ENCODE data around the gene GRIP2. TPM values are rescaled to one million over a fixed set of nuclear protein-coding genes. Genes with fewer than 3 reads are reported as not detected.

GRIP2 gene
- total RNA-seq, 1 experiment from 2014 or later: 0.43 TPM

DNA sequence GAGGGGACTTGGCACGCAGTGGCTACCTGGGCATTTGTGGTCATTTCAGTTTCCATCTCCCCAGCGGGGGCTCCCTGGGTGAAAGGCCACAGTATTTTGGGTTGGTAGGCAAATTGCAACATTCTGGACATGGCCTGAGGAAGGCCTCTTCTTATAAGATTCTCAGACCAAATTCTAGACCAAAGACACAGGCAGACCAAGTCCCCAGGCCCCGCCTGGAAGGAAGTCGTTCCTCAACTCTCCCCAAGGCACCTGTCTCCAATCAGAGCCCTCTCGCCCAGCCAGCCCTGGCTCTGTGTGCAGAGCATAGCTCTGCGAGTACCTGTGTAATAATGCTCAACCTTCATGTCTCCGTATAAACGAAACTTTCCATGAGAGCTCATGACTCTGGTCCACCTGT lies 53.1 kb downstream of the GRIP2 start:
- no peak overlapping the region for H3K27ac ChIP-seq (ENCODE audit: low read depth, low read length, poor library complexity, severe bottlenecking)
- POLR2A ChIA-PET (ENCODE audit: low non-redundant PET): no interaction called here
- peaks cover 15% of the 10 kb centered on the region for H3K36me3 ChIP-seq (ENCODE audit: insufficient read depth, low read length, poor library complexity, severe bottlenecking)
- H3K4me1 ChIP-seq (ENCODE audit: insufficient read depth, low read length, poor library complexity, severe bottlenecking): no peaks in the 10 kb centered on the region
- no peak for TF ChIP-seq EZH2 (IDR thresholded peaks at IDR 0.05; ENCODE audit: borderline replicate concordance, low read depth, low read length, poor library complexity, severe bottlenecking)
- TF ChIP-seq, protein P1, sequence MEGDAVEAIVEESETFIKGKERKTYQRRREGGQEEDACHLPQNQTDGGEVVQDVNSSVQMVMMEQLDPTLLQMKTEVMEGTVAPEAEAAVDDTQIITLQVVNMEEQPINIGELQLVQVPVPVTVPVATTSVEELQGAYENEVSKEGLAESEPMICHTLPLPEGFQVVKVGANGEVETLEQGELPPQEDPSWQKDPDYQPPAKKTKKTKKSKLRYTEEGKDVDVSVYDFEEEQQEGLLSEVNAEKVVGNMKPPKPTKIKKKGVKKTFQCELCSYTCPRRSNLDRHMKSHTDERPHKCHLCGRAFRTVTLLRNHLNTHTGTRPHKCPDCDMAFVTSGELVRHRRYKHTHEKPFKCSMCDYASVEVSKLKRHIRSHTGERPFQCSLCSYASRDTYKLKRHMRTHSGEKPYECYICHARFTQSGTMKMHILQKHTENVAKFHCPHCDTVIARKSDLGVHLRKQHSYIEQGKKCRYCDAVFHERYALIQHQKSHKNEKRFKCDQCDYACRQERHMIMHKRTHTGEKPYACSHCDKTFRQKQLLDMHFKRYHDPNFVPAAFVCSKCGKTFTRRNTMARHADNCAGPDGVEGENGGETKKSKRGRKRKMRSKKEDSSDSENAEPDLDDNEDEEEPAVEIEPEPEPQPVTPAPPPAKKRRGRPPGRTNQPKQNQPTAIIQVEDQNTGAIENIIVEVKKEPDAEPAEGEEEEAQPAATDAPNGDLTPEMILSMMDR (conservative IDR thresholded peaks at IDR 0.05; ENCODE audit: low read depth, low read length): no peak
- no peak for DNase-seq (ENCODE audit: low spot score)
- no peaks in the 10 kb centered on the region for H3K27me3 ChIP-seq (replicated peaks; ENCODE audit: insufficient read depth, low read depth, low read length, poor library complexity)
- no peak overlapping the region for H3K4me3 ChIP-seq (ENCODE audit: low read depth, low read length, poor library complexity, severe bottlenecking)
- no TSS peak for BruUV-seq (replicated peaks)
- intact Hi-C loops (cut with micrococcal nuclease; ENCODE audit: unreplicated experiment): no loop called here
- CTCF ChIA-PET: no interaction called here
- no peaks in the 10 kb centered on the region for H3K9me3 ChIP-seq (ENCODE audit: low read depth, low read length, poor library complexity, severe bottlenecking)

DNA sequence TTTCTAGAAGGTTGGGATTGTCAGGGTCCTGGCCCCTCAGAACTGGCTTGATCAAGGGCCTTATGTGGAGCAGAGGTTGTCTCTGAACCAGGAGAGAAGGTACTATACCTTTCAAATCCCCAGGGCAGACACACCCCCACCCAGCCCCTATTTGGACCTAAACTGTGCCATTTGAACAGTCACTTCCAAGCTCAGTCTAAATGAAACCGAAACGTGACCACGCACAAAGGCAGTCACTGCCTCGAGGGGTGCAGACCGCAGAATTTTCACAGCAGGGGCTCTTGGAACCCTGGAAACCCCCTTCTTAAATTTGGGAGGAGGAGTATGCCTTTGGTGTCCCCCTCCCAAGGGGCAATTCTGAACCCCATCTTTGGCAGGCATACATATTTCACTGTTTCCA lies 53.7 kb downstream of the GRIP2 start:
- H3K36me3 ChIP-seq (ENCODE audit: insufficient read depth, low read length, poor library complexity, severe bottlenecking): peaks cover 15% of the 10 kb centered on the region
- no peaks in the 10 kb centered on the region for H3K27me3 ChIP-seq (replicated peaks; ENCODE audit: insufficient read depth, low read depth, low read length, poor library complexity)
- BruUV-seq (replicated peaks): no TSS peak
- DNase-seq (ENCODE audit: low spot score): no peak
- no peak overlapping the region for H3K4me3 ChIP-seq (ENCODE audit: low read depth, low read length, poor library complexity, severe bottlenecking)
- CTCF ChIA-PET: no interaction called here
- no peak for TF ChIP-seq EZH2 (IDR thresholded peaks at IDR 0.05; ENCODE audit: borderline replicate concordance, low read depth, low read length, poor library complexity, severe bottlenecking)
- TF ChIP-seq, protein P1 (conservative IDR thresholded peaks at IDR 0.05; ENCODE audit: low read depth, low read length): no peak
- POLR2A ChIA-PET (ENCODE audit: low non-redundant PET): no interaction called here
- intact Hi-C loops (cut with micrococcal nuclease; ENCODE audit: unreplicated experiment): no loop called here
- no peaks in the 10 kb centered on the region for H3K4me1 ChIP-seq (ENCODE audit: insufficient read depth, low read length, poor library complexity, severe bottlenecking)
- H3K9me3 ChIP-seq (ENCODE audit: low read depth, low read length, poor library complexity, severe bottlenecking): no peaks in the 10 kb centered on the region
- H3K27ac ChIP-seq (ENCODE audit: low read depth, low read length, poor library complexity, severe bottlenecking): no peak overlapping the region

DNA sequence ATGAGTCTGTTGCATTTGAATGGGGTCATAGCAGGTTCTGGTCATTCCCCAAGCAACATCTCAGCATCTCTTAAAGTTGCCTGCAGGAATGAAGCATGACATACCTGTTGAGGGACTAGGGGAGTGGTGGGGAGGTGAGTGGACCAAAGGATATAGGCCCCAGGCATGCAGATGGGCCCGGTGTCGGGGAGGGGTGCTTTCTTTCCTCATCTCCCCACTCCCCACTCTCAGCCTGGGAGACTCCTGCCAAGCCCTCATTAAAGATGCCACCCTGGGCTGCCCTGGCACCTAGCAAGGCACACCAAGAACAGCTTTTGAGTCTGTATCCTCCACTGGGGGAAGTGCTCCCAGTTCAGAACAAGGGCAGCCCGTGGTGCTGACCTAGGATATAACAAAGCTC lies 54.2 kb downstream of the GRIP2 start:
- CTCF ChIA-PET: no interaction called here
- no peak overlapping the region for H3K27ac ChIP-seq (ENCODE audit: low read depth, low read length, poor library complexity, severe bottlenecking)
- intact Hi-C loops (cut with micrococcal nuclease; ENCODE audit: unreplicated experiment): no loop called here
- no peaks in the 10 kb centered on the region for H3K27me3 ChIP-seq (replicated peaks; ENCODE audit: insufficient read depth, low read depth, low read length, poor library complexity)
- POLR2A ChIA-PET (ENCODE audit: low non-redundant PET): no interaction called here
- no peaks in the 10 kb centered on the region for H3K9me3 ChIP-seq (ENCODE audit: low read depth, low read length, poor library complexity, severe bottlenecking)
- no peaks in the 10 kb centered on the region for H3K4me1 ChIP-seq (ENCODE audit: insufficient read depth, low read length, poor library complexity, severe bottlenecking)
- no TSS peak for BruUV-seq (replicated peaks)
- TF ChIP-seq, protein P1 (conservative IDR thresholded peaks at IDR 0.05; ENCODE audit: low read depth, low read length): no peak
- TF ChIP-seq EZH2 (IDR thresholded peaks at IDR 0.05; ENCODE audit: borderline replicate concordance, low read depth, low read length, poor library complexity, severe bottlenecking): no peak
- no peak for DNase-seq (ENCODE audit: low spot score)
- no peak overlapping the region for H3K4me3 ChIP-seq (ENCODE audit: low read depth, low read length, poor library complexity, severe bottlenecking)
- H3K36me3 ChIP-seq (ENCODE audit: insufficient read depth, low read length, poor library complexity, severe bottlenecking): peaks cover 15% of the 10 kb centered on the region
